Naive thymus-derived CD8-positive, alpha-beta T cell (primary cell): ENCODE measurements around the gene CRYBA2. TPM values are rescaled to one million over a fixed set of nuclear protein-coding genes. Genes with fewer than 3 reads are reported as not detected.

ENCODE experiments used
- ATAC-seq, 2 donors: fragments of 150-1000 bp; cut with Tn5 transposase in 1 of 2; sonication (Bioruptor Pico), chemical (Tn5 transposase) in 1 of 2; 1 replicate in 1 of 2; 2 replicates in 1 of 2; pipeline ENCODE4 v1.10.0; 2021; ENCODE audit warnings: mild to moderate bottlenecking in 2 of 2, moderate library complexity in 2 of 2
- POLR2A ChIA-PET: fragments of 350-600 bp; sonication (Branson Sonifier 250); formaldehyde crosslinking; loops from one replicate; lab custom pipeline; 2021; ENCODE audit warnings: antibody characterized with exemption; lab: Charles Lee
- DNase-seq, 10 donors: peaks; one replicate each; pipeline versions ENCODE4 v3.0.0 to v3.0.0-alpha.2; 2020 to 2022
- H3K27ac Mint-ChIP-seq, 10 donors: one replicate each; pipeline ENCODE4 v1.8.0; 2020 to 2022; ENCODE audit warnings: mild to moderate bottlenecking in 10 of 10, mixed read lengths in 10 of 10, moderate library complexity in 4 of 10, inconsistent platforms in 1 of 10
- H3K27me3 Mint-ChIP-seq, 5 donors: one replicate each; pipeline ENCODE4 v1.8.0; 2021 to 2022; ENCODE audit warnings: mixed read lengths in 5 of 5
- H3K36me3 Mint-ChIP-seq, 3 donors: one replicate each; pipeline ENCODE4 v1.8.0; 2020 to 2022; ENCODE audit warnings: mixed read lengths in 3 of 3, mild to moderate bottlenecking in 2 of 3, inconsistent platforms in 1 of 3
- H3K4me1 Mint-ChIP-seq, 4 donors: one replicate each; pipeline ENCODE4 v1.8.0; 2021 to 2022; ENCODE audit warnings: mixed read lengths in 4 of 4
- H3K4me3 Mint-ChIP-seq, 10 donors: one replicate each; pipeline ENCODE4 v1.8.0; 2020 to 2022; ENCODE audit warnings: mild to moderate bottlenecking in 10 of 10, mixed read lengths in 10 of 10, moderate library complexity in 6 of 10, inconsistent platforms in 1 of 10
- H3K9me3 Mint-ChIP-seq, 9 donors: one replicate each; pipeline ENCODE4 v1.8.0; 2020 to 2022; ENCODE audit warnings: mixed read lengths in 9 of 9, mild to moderate bottlenecking in 3 of 9, inconsistent platforms in 1 of 9, moderate library complexity in 1 of 9
- polyA plus RNA-seq, 3 donors: library from polyadenylated mRNA; unstranded; fragments of 300-500 nt; fragmentation: Illumina TruSeq; gene quantifications; one replicate each; pipeline ENCODE4 v1.2.3, GENCODE V29; 2021
- total RNA-seq, 8 experiments: library from RNA in 2 of 8; stranded (reverse) in 2 of 8; gene quantifications; one replicate each; pipeline ENCODE4 v1.2.3 and lab custom pipeline; 2021 to 2026

Gene CRYBA2
- total and polyA plus RNA-seq, 5 experiments from 2014 or later = not detected

DNA sequence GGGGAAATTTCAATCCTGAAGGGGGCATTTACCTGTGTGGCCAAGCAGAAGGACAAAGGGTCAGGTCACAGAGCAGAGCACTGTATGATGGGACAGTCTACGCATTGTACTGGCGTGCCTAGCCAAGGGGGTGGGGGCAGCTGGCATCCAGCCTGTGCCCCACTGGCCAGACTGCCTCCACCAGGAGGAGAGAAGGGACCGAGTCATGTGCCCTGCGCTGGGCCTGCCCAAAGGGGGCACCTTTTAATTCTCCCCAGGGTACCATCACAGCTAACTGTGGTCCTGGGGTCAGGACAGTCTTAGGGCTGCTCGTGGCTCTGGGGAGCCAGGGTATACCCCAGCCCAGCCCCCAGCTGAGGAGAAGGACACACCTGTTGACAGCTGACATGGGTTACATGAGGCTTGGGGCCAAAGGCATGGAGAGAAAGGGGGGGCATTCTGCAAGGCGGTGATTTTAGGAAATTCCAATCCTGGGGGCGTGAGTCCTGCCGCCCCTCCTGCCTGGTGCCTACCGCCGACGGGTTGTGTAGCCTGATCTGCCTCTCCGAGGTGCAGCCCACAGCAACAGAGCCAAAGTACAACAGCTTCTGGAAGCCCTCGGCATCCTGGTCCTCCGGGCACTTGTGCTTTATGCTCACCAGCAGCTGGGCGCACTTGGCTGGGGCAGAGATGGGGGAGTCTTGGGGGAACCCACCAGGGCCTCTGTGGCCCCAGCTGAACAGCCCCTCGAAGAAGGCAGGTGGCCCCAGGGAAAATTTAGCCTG lies 37.1 kb upstream of the CRYBA2 start:
- peaks cover 2 to 48% (median 31%) of the 10 kb centered on the region in 5 donors for H3K27me3 Mint-ChIP-seq
- H3K36me3 Mint-ChIP-seq = no peaks in the 10 kb centered on the region
- no peak overlapping the region for H3K27ac Mint-ChIP-seq
- DNase-seq = no peak
- POLR2A ChIA-PET = interaction anchor here (0.6 kb wide), 1 partner anchor 227 kb away, joined by 3 read pairs; no protein-coding TSS in a partner anchor
- H3K9me3 Mint-ChIP-seq = no peaks in the 10 kb centered on the region
- peak overlapping the region in 1 of 10 donors; percentile 38 for H3K4me3 Mint-ChIP-seq
- peaks cover 0 to 5% (median under 1%) of the 10 kb centered on the region in 4 donors for H3K4me1 Mint-ChIP-seq
- ATAC-seq = no peak

DNA sequence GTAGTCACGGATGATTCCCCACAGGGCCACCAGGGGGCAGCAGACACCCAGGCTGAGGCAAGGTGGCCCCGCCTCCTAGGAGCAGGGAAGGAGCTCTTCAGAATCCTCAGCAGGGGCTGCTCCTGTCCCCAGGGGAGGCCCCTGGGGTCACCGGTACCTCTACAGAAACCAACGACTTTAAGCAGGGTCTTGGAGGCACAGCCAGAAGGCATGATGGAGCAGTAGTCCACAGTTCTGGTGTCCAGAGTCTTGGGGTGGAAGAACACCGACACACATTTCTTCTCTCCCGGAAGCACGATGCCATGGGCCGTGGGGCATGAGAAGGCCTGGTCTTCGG lies 36.6 kb upstream of the CRYBA2 start:
- Mint-ChIP-seq H3K27me3 (peaks cover 2 to 43% (median 30%) of the 10 kb centered on the region in 5 donors), H3K36me3 (no peaks in the 10 kb centered on the region), H3K4me3 (peak overlapping the region in 1 of 10 donors; percentile 38), H3K9me3 (no peaks in the 10 kb centered on the region), H3K4me1 (peaks cover 0 to 5% (median under 1%) of the 10 kb centered on the region in 4 donors), H3K27ac (no peak overlapping the region)
- POLR2A ChIA-PET = no interaction called here
- peak; percentile 54 to 85 (median 72) for DNase-seq
- ATAC-seq = peak; percentile 86 to 94

DNA sequence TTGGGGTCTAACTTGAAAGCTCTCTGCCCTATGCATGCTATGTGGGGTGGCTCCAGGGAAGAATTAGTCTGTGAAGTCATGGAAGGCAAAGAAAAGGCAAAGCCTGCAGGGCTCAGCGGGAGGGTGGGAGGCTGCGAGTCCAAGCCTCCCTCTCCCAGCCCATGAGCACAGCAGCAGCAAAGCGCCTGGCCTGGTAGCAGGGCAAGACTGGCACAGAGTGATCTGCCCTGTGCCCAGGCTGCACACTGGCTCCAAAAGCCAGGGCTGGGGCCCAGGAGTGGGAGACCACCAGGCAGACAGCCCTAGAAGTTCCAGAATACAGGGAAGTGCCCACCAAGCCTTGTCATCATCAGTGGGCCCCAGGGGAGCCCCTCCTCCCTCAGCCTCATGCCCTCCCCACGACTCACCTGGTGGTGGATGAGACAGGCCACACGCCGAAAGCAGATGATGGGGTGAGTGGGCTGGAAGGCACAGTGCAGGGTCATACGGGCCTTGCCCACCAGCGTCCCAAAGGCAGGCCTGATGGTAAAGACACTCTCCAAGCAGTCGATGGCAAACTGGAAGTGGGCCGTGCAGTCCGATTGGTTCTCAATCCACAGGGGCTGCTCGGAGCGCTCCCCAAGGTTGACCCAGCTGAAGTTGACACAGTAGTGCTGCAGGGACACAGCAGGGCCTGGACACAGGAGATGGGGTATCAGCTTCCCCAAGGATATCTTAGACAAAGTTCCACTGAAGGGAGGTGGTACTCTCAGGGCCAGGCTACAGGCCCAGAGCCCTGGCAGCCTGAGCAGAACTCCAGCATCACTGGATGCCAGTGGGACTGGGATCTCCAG lies 36.0 kb upstream of the CRYBA2 start:
- no peak for DNase-seq
- ATAC-seq = peak in 1 of 2 donors; percentile 13
- POLR2A ChIA-PET = no interaction called here
- Mint-ChIP-seq H3K4me3 (no peak overlapping the region), H3K36me3 (no peaks in the 10 kb centered on the region), H3K4me1 (peaks cover 0 to 5% (median under 1%) of the 10 kb centered on the region in 4 donors), H3K27ac (no peak overlapping the region), H3K9me3 (no peaks in the 10 kb centered on the region), H3K27me3 (peaks cover 0 to 37% (median 24%) of the 10 kb centered on the region in 5 donors)

DNA sequence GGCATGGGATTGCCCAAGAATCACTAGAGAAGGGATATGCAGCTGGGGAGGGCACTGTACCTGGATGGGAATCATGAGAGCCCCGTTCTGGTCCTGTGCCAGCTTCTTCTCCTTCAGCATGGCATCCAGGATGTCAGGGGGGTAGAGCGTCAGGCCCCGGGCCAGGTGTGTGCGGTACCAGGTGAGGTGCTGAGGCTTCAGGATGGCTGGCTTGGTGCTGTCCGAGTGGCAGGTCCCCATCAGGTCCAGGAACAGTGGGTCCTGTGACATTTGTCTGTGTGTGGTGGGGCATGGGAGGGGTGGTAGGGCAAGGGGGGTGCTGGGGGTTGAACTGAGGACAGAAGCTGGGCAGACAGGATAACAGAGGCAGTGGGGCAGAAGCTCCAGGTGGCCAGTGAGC lies 34.9 kb upstream of the CRYBA2 start:
- Mint-ChIP-seq H3K36me3 (no peaks in the 10 kb centered on the region), H3K4me1 (peaks cover 0 to 5% (median under 1%) of the 10 kb centered on the region in 4 donors), H3K27me3 (peaks cover 0 to 35% (median 18%) of the 10 kb centered on the region in 5 donors), H3K4me3 (no peak overlapping the region), H3K27ac (no peak overlapping the region), H3K9me3 (no peaks in the 10 kb centered on the region)
- POLR2A ChIA-PET = no interaction called here
- DNase-seq (no peak), ATAC-seq (no peak)

DNA sequence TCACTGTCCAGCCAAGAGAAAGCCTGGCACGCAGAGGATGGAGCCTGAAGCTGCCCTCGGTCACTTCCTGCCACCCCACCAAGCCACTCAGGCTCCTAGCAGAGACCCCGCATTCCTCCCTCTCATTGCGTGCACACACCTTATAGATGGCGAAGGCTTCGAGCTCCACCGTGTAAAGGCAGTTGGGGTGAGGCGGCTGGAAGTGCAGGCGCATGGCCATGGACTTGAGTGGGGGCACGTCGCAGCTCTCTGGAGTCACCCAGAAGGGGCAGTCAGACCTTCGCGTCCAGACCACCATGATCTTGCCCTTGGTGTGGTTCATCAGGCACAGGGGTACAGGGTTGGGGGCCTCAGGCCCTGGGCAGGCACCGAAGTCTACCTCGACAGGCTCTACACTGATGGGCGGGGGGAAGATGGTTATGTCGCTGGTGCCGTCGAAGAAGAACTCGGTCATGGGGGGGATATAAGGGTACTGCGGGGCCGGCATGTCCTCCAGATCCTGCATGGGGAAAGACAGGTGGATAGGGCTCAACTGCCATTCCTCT lies 34.4 kb upstream of the CRYBA2 start:
- Mint-ChIP-seq H3K9me3 (no peaks in the 10 kb centered on the region), H3K4me1 (peaks cover 0 to 5% (median under 1%) of the 10 kb centered on the region in 4 donors), H3K36me3 (no peaks in the 10 kb centered on the region), H3K27me3 (peaks cover 2 to 38% (median 20%) of the 10 kb centered on the region in 5 donors), H3K4me3 (no peak overlapping the region), H3K27ac (no peak overlapping the region)
- DNase-seq (no peak), ATAC-seq (no peak)
- POLR2A ChIA-PET = no interaction called here

DNA sequence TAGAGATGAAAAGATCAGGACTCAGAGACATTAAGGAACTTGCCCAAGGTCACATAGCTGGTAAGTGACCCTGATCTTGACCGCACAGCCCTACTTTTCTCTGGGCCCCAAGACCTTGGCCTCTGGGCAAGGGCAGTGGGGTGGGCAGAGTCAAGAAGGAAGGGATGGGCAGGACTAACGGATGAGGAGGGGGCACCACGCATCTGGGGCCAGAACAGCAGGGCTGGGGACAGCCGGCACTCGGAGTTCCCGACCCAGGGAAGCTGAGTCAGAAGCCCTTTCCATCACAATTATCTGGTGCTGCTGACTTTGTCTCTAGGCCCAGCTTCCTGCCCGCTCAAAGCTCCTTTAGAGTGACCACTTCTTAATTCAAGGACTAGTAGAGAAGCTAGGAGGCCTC lies 33.7 kb upstream of the CRYBA2 start:
- POLR2A ChIA-PET = no interaction called here

DNA sequence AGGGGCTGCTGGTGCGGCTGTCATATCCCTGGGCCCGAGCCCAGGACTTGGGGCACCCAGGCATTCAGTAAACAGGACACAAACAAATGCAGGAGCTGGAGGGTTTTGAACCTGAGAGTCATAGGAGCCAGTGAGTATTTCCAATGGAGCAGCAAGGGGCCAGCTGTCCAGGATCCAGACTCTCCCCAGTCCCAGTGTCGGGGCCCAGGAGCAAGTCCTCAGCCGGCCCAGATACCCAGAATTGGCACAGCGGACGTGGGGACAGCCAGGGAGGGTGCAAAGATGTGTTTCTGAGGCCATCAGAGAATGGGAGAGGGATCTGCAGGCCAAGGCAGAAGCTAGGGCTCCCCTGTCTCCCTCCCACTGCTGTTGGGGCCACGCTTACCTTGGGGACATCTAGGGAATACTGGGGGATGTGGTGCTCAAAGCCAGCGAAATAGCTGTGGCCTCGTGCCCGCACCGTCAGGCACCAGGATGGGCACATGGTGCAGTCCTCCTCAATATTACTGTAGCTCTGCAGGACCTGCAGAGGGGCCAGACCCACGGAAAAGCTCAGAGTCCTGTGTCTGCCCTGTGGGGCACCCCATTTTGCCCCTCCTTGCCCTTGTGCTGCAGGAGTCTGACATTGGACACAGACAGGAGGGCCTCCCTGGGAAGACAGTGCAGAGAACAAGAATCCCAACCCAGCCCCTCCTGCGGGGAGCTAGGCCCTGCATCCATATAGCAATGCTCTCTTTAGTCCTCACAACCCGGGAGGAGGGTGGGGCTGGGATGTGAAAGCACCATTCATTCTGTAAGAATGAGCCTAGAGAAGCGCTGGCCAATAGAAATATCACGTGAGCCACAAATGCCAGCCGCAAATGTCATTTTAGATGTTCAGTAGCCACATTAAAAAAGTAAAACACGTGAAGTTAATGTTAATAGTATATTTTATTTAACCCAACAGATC lies 32.7 kb upstream of the CRYBA2 start:
- no peak for DNase-seq
- POLR2A ChIA-PET = no interaction called here
- H3K4me1 Mint-ChIP-seq = peaks cover 0 to 5% (median under 1%) of the 10 kb centered on the region in 4 donors
- no peak for ATAC-seq
- H3K27ac Mint-ChIP-seq = no peak overlapping the region
- H3K9me3 Mint-ChIP-seq = no peaks in the 10 kb centered on the region
- H3K4me3 Mint-ChIP-seq = no peak overlapping the region
- peaks cover 2 to 28% (median 12%) of the 10 kb centered on the region in 5 donors for H3K27me3 Mint-ChIP-seq
- H3K36me3 Mint-ChIP-seq = no peaks in the 10 kb centered on the region

More for the DNA sequence above, 33.7 kb upstream of the CRYBA2 start:
- peaks cover 2 to 35% (median 15%) of the 10 kb centered on the region in 5 donors for H3K27me3 Mint-ChIP-seq
- H3K36me3 Mint-ChIP-seq = no peaks in the 10 kb centered on the region
- no peaks in the 10 kb centered on the region for H3K9me3 Mint-ChIP-seq
- no peak for DNase-seq
- H3K27ac Mint-ChIP-seq = no peak overlapping the region
- ATAC-seq = no peak
- no peak overlapping the region for H3K4me3 Mint-ChIP-seq
- peaks cover 0 to 5% (median under 1%) of the 10 kb centered on the region in 4 donors for H3K4me1 Mint-ChIP-seq

DNA sequence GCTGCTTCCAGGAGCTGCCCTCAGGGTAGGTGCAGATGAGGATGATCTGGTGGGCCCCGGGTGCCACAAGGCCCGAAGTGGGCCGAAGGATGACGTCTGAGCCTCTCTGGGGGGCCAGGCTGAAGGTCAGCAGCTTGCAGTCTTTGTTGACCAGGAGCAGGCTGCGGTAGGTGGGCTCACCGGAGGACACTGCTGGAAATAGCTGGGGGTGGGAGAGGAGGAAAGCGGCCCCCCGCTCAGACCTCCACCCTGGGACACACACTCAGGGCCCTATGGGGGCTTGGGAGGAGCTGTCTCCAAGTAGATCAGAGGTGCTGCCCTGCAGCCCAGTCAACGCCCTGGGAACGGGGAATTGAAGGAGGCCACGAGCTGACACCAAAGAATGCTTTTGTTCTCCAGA lies 30.8 kb upstream of the CRYBA2 start:
- ATAC-seq (no peak), DNase-seq (no peak)
- Mint-ChIP-seq H3K36me3 (no peaks in the 10 kb centered on the region), H3K9me3 (no peaks in the 10 kb centered on the region), H3K4me3 (no peak overlapping the region), H3K27me3 (peaks cover 2 to 17% (median 6%) of the 10 kb centered on the region in 5 donors), H3K27ac (no peak overlapping the region), H3K4me1 (no peaks in the 10 kb centered on the region)
- POLR2A ChIA-PET = no interaction called here

DNA sequence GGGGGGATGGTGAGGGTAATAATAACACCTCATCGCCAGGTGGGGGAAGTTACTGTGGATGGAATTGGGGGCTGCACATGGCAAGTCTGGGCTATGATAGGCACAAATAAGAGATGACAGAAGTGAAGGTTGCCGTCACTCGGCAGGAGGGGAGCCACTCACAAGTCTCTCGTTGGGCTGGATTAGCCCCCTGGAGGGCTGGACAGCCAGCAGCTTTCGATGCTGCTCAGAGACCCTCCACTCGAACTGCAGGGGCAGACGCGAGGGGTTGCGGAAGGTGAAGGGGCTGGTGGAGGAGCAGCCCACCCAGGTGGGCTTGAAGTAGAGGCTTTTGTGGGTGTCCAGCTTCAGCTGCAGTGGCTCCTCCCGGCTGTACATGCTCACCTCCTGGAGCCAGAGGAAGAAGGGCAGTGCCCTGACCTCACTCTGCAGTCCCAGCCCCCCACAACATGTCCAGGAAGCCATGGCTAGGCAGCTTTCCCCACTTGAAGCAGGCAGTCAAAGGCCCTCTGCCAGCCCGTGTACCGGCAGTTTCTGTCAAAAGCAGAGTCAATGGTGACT lies 29.9 kb upstream of the CRYBA2 start:
- Mint-ChIP-seq H3K4me3 (no peak overlapping the region), H3K36me3 (no peaks in the 10 kb centered on the region), H3K27me3 (peaks cover 0 to 23% (median 6%) of the 10 kb centered on the region in 5 donors), H3K4me1 (no peaks in the 10 kb centered on the region), H3K9me3 (no peaks in the 10 kb centered on the region), H3K27ac (peak overlapping the region in 1 of 10 donors; percentile 65)
- DNase-seq (no peak), ATAC-seq (no peak)
- POLR2A ChIA-PET = no interaction called here

DNA sequence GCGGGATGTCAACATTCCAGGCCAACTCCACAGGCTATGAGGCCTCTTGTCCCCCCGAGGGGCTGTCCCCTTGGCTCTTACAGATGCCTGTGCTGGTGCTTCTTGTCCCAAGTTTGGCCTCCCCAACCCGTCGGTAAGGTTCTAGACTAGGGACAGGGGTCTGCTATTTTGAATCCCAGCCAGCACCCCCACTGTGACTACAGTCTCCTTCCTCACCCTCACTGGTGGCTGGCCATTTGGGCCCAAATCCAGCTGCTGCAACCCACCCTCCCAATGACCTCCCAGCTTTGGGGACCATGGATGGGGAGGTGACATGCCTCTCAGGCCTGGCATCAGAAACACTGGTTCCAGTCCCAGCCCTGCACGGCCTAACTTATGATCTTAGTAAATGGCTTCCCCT lies 29.4 kb upstream of the CRYBA2 start:
- no peaks in the 10 kb centered on the region for H3K36me3 Mint-ChIP-seq
- H3K4me3 Mint-ChIP-seq = no peak overlapping the region
- no peak for ATAC-seq

DNA sequence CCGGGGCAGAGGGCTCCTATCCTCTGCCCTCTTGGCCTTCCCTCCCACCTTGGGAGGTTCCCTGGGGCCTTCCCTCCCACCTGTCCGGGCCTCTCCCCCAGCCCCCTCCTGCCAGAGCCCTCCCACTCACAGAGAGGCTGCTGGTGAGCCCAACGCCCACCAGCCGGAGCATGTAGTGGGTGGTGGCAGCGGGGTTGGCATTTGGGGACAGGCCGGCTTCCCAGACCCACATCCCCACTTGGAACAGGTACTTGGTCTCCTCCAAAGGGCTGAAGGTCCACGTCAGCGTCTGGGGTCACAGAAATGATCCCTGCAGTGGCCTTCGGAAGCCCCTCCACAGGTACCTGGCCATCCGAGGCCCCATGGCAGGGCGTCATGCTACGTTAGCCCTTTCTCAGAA lies 28.8 kb upstream of the CRYBA2 start:
- Mint-ChIP-seq H3K27me3 (peaks cover 0 to 20% (median 6%) of the 10 kb centered on the region in 5 donors), H3K36me3 (no peaks in the 10 kb centered on the region), H3K9me3 (no peaks in the 10 kb centered on the region), H3K4me1 (no peaks in the 10 kb centered on the region), H3K4me3 (no peak overlapping the region), H3K27ac (no peak overlapping the region)
- ATAC-seq (no peak), DNase-seq (no peak)
- POLR2A ChIA-PET = no interaction called here

More for the DNA sequence above, 29.4 kb upstream of the CRYBA2 start:
- Mint-ChIP-seq H3K9me3 (no peaks in the 10 kb centered on the region), H3K27me3 (peaks cover 0 to 20% (median 6%) of the 10 kb centered on the region in 5 donors), H3K27ac (no peak overlapping the region), H3K4me1 (no peaks in the 10 kb centered on the region)
- POLR2A ChIA-PET = no interaction called here
- no peak for DNase-seq

DNA sequence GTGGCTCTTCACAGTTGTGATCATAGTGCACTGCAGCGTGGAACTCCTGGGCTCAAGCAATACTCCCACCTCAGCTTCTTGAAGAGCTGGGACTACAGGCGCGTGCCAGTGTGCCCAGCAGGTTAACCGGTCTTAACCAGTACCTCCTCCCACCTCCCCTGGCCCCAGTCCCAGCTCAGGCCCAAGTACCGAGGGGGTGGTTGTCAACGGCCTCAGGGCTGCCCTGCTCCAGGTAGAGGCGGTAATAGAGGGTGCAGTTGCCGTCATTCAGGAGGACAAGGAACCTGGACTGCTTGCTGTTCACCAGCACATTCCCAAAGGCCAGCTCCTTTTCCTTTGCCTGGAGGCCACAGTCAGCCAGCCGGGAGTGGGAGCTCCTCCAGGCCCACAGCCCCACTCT lies 28.4 kb upstream of the CRYBA2 start:
- Mint-ChIP-seq H3K4me3 (no peak overlapping the region), H3K9me3 (no peaks in the 10 kb centered on the region), H3K27ac (no peak overlapping the region), H3K27me3 (peaks cover 1 to 20% (median 9%) of the 10 kb centered on the region in 5 donors), H3K36me3 (no peaks in the 10 kb centered on the region), H3K4me1 (no peaks in the 10 kb centered on the region)
- POLR2A ChIA-PET = no interaction called here
- no peak for DNase-seq
- ATAC-seq = no peak
